ENCODE results near the gene OR8K3.

OR8K3 gene

GRCh38 chr11:56314844-56315243 is at the start of gene OR8K3:
Gene OR8K3 (plus strand): TSS chr11:56315144. CDS start chr11:56318307, 3,163 bp downstream.
- Histone ChIP-seq H3K4me2 (ENCODE audit: low read length) (no peak within 1 kb of the TSS), H3K36me3 (replicated peaks; ENCODE audit: low read depth, low read length) (no peaks in the 10 kb centered on the region), H3K4me3 (ENCODE audit: low read length) (no peak within 1 kb of the TSS), H3K4me1 (ENCODE audit: low read length) (no peaks in the 10 kb centered on the region), H3K9me3 (ENCODE audit: insufficient read depth, low read length) (no peaks in the 10 kb centered on the region), H3K9ac (ENCODE audit: low read length) (no peak within 1 kb of the TSS), H3K27ac (ENCODE audit: low read length) (no peak within 1 kb of the TSS), H2AFZ (ENCODE audit: low read depth, low read length) (no peak within 1 kb of the TSS), H4K20me1 (ENCODE audit: insufficient read depth, low read length) (no peaks in the 10 kb centered on the region), H3K27me3 (ENCODE audit: low read depth, low read length) (no peaks in the 10 kb centered on the region), H3K79me2 (ENCODE audit: low read length) (no peaks in the 10 kb centered on the region)
- no peak for TF ChIP-seq EZH2phosphoT487 (IDR thresholded peaks at IDR 0.05; ENCODE audit: low read depth)
- no peak for TF ChIP-seq CTCF (IDR thresholded peaks at IDR 0.05; ENCODE audit: low read depth, low read length)

GRCh38 chr11:56271092-56271491 is 43.9 kb upstream of the OR8K3 start:
- Histone ChIP-seq H3K9ac (ENCODE audit: low read length) (no peak overlapping the region), H3K9me3 (ENCODE audit: insufficient read depth, low read length) (peaks cover 3% of the 10 kb centered on the region; the same call in 1 of the 2 replicates), H3K36me3 (replicated peaks; ENCODE audit: low read depth, low read length) (no peaks in the 10 kb centered on the region), H3K4me3 (ENCODE audit: low read length) (no peak overlapping the region), H2AFZ (ENCODE audit: low read depth, low read length) (no peak overlapping the region), H3K27me3 (ENCODE audit: low read depth, low read length) (no peaks in the 10 kb centered on the region), H3K27ac (ENCODE audit: low read length) (no peak overlapping the region), H4K20me1 (ENCODE audit: insufficient read depth, low read length) (no peaks in the 10 kb centered on the region), H3K4me1 (ENCODE audit: low read length) (no peaks in the 10 kb centered on the region), H3K4me2 (ENCODE audit: low read length) (no peak overlapping the region), H3K79me2 (ENCODE audit: low read length) (no peaks in the 10 kb centered on the region)
- no peak for TF ChIP-seq EZH2phosphoT487 (IDR thresholded peaks at IDR 0.05; ENCODE audit: low read depth)
- TF ChIP-seq CTCF (IDR thresholded peaks at IDR 0.05; ENCODE audit: low read depth, low read length): no peak

- H3K27ac ChIP-seq (ENCODE audit: low read length): no peak within 1 kb of the TSS
- no peaks in the 10 kb centered on the region for H4K20me1 ChIP-seq (ENCODE audit: insufficient read depth, low read length)
- H3K36me3 ChIP-seq (replicated peaks; ENCODE audit: low read depth, low read length): no peaks in the 10 kb centered on the region
- H3K27me3 ChIP-seq (ENCODE audit: low read depth, low read length): no peaks in the 10 kb centered on the region
- H3K9me3 ChIP-seq (ENCODE audit: insufficient read depth, low read length): no peaks in the 10 kb centered on the region
- H3K9ac ChIP-seq (ENCODE audit: low read length): no peak within 1 kb of the TSS
- H3K4me1 ChIP-seq (ENCODE audit: low read length): no peaks in the 10 kb centered on the region
- H3K79me2 ChIP-seq (ENCODE audit: low read length): no peaks in the 10 kb centered on the region
- no peak within 1 kb of the TSS for H3K4me3 ChIP-seq (ENCODE audit: low read length)
- no peak for TF ChIP-seq EZH2phosphoT487 (IDR thresholded peaks at IDR 0.05; ENCODE audit: low read depth)
- TF ChIP-seq CTCF (IDR thresholded peaks at IDR 0.05; ENCODE audit: low read depth, low read length): no peak
- H3K4me2 ChIP-seq (ENCODE audit: low read length): no peak within 1 kb of the TSS
- no peak within 1 kb of the TSS for H2AFZ ChIP-seq (ENCODE audit: low read depth, low read length)
These were observed 41.1 kb upstream of the OR8K3 start, which contains the start of gene OR5T1 for GRCh38 chr11:56273854-56274253. Gene OR5T1 (plus strand): TSS chr11:56274154. CDS start chr11:56275639, 1,485 bp downstream.

- Histone ChIP-seq H3K36me3 (replicated peaks; ENCODE audit: low read depth, low read length) (no peaks in the 10 kb centered on the region), H3K9ac (ENCODE audit: low read length) (no peak within 1 kb of the TSS), H2AFZ (ENCODE audit: low read depth, low read length) (no peak within 1 kb of the TSS), H3K4me1 (ENCODE audit: low read length) (no peaks in the 10 kb centered on the region), H3K4me2 (ENCODE audit: low read length) (no peak within 1 kb of the TSS), H3K27ac (ENCODE audit: low read length) (no peak within 1 kb of the TSS), H3K4me3 (ENCODE audit: low read length) (no peak within 1 kb of the TSS), H3K79me2 (ENCODE audit: low read length) (no peaks in the 10 kb centered on the region), H4K20me1 (ENCODE audit: insufficient read depth, low read length) (no peaks in the 10 kb centered on the region), H3K9me3 (ENCODE audit: insufficient read depth, low read length) (no peaks in the 10 kb centered on the region), H3K27me3 (ENCODE audit: low read depth, low read length) (no peaks in the 10 kb centered on the region)
- TF ChIP-seq EZH2phosphoT487 (IDR thresholded peaks at IDR 0.05; ENCODE audit: low read depth) (no peak), CTCF (IDR thresholded peaks at IDR 0.05; ENCODE audit: low read depth, low read length) (no peak)
These were observed 22.8 kb upstream of the OR8K3 start, which contains the start of gene OR8H1 for GRCh38 chr11:56292154-56292553. Gene OR8H1 (minus strand): TSS chr11:56292254. CDS start chr11:56291062, 1,192 bp downstream.

All from OCI-LY3 (cell line).